Right lobe of liver (tissue), 4 donors: ENCODE data around the gene DCDC1.

Experiments used
- CTCF ChIP-seq, 4 donors: fragments of 200-600 bp in 3 of 4; fragments of 450-650 bp in 1 of 4; IDR thresholded peaks; one replicate each; pipeline versions ENCODE4 v1.5.1 to v1.8.0; 2016 to 2022; ENCODE audit warnings: antibody characterized with exemption in 4 of 4, mild to moderate bottlenecking in 2 of 4
- POLR2A ChIP-seq: fragments of 450-650 bp; IDR thresholded peaks from one replicate; pipeline ENCODE4 v1.6.1; 2017; ENCODE audit warnings: antibody characterized with exemption, mild to moderate bottlenecking
- donor health status: DM: no; HTN: no; CAD: no.
- donor health status: DM: no; HTN: no; CAD: no.
- donor health status: DM: no; HTN: yes; CAD: no.

GRCh38 chr11:31295308-31295707 lies 74.2 kb downstream of the DCDC1 start:
- TF ChIP-seq CTCF (IDR thresholded peaks at IDR 0.05) (no peak), POLR2A (no peak)
